ENCODE data around the gene ADTRP.

ADTRP gene

DNA sequence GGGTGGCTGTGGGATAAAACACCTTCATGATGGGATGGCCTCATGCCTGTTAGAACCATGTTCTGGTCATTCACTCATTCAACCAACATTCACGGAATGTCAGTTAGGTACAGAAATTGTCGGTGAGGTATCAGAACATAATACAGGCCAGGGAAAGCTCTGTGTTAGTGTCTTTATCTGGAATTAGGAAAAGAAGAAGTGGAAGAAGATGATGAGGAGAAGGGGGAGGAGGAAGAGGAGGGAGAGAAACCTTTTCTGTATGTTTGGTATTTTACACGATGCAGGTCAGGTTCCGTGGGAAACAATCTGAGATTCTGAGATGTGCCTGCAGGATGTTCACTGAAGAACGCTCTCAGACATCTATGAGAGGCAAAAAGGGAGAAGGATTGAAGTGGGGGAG, 5.6 kb downstream of the ADTRP start:
- no peak for DNase-seq (ENCODE audit: low spot score)

DNA sequence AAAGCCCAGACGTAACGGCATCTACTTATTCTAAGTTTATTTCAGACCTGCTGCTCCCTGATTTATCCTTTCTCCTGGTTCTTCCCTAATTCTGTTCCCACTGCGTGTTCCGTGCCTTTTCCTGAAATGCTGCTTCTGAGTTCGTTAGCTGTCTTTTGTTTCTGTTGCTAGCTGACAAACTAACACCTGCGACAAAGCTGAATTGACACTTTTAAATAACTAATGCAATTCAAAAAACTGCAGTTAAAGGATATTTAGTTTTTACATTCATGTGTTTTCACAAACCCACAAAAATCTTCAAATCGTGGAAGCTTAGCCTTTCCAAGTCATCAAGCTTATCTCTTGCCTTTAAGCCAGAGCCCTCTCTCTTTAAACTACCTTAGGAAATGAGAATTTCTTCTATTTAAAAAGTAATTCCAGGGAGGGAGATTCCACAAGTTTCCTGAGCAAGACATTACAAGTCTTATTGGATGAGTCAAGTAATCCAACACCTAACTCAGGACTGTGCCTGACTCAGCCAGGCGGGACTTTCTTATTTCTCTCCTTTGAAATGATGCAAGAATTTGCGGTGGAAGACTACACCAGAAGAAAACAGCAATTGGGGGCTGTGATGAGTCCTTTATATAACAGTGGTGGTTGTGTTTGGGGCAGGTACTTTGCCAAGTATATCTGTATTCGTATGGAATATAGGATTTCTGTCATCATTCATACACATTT, 6.3 kb downstream of the ADTRP start:
- no peak for DNase-seq (ENCODE audit: low spot score)

DNA sequence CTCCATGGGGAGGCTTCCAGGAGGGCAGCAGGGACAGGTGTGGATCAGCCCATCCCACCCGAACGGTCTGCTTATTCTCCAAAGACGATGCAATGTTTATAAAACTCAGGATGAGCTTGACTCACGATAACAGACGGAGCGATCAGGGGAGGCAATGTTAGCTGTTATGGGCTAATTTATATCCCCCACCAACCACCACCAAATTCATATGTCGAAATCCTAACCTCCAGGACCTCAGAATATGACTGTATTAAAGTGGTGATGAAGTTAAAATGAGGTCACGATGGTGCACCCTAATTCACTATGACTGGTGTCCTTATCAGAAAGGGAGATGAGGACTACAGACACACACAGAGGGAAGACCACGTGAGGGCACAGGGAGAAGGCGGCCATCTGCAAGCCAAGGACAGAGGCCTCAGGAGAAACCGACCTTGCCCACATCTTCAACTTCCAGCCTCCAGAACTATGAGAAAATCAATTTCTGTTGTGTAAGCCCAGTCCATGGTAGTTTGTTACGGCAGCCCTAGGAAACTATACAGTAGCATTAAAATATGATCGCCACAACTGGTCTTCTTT, 7.0 kb downstream of the ADTRP start:
- no peak for DNase-seq (ENCODE audit: low spot score)

DNA sequence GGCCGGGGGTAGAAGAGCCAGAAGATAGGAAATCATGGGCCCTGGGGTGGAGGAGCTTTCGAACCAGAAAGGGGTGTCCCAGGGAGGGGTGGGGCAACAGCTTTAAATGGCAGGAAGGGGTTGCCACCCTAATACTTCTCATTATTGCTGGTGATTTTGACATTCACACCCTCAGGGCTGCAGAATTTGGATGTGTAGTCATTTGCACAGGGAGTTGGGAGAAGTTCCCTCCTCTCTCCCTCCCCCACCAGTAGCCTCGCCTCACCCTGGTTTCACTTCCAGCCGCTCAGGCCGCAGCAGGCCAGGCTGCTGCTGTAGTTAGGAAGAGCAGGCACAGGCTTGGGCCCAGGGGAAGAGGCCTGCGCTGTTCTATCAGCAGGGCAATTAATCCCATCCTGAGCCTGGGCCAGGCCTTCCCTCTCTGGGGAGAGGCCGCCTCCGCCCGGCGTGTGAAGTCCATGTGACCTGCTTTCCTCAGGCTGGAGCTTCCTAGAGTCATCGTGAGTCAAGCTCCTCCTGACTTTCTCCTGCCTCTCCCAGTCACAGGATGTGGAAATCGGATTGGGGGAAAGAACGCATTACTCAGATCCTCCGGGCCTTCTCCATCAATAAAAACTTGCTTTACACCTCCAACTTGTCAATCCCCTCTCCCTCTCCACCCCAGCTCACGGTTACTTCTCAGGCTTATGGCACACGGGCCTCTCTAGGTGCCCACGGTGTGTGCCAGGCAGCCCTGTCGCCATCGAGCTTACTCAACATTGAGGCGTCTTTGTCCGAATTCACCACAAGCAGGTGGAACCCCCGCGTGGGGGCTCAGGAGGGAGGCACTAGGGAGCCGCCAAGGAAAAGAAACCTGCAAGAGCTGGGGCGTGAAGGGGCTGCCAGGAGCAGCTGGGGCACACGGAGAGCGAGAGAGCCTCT, 7.8 kb downstream of the ADTRP start:
- DNase-seq (ENCODE audit: low spot score): no peak

DNA sequence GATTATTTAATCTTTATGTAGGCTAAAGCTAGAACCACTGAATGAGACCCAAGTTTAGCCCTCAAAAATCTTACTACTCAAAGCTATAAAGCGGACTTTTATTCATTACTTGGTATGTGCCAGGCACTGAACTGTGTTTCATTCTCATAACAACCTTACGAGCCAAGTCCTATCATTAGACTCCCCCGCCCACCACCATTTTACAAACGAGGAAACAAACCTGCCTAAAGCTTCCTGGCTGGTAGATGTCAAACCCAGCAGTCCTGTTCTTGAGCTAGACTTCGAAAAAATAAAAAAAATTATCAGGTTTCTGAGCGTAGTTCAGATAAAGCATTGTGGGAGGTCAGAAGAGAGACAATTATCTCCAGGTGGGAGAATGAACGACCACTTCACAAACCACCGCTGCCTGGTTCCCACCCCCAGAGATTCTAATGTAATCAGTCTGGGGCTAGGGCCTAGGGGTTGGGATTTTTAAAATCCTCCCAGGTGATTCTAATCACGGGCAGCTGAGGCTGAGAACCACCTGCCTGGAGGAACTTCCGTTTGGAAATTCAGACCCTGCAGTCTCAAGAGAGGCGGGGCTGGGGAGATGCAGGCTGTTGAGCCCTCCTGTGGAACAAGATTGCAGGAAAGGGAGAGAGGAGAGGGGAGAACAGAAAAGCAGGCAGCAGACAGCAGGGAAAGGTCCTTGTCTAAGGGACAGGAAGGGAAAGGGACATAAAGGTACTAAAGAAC, 8.6 kb downstream of the ADTRP start:
- DNase-seq (ENCODE audit: low spot score): no peak

DNA sequence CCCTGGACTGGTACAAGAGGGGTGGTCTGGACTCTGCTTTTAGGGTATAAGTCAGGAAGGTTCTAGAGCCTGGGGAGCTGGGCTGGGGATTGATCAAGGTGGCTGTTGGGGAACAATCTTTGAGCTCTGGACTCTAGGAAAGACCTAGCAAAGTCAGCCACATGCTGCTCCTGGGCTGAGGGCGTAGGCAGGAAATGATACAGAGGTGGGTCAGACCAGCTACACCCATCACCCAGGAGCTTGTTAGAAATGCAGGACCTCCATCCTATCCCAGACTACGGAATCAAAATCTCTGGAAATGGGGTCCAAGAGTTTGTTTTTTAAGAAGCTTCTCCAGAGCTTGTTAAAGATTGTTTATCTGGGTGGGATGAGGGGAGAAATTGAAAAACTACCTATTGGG, 9.4 kb downstream of the ADTRP start:
- DNase-seq (ENCODE audit: low spot score): no peak

DNA sequence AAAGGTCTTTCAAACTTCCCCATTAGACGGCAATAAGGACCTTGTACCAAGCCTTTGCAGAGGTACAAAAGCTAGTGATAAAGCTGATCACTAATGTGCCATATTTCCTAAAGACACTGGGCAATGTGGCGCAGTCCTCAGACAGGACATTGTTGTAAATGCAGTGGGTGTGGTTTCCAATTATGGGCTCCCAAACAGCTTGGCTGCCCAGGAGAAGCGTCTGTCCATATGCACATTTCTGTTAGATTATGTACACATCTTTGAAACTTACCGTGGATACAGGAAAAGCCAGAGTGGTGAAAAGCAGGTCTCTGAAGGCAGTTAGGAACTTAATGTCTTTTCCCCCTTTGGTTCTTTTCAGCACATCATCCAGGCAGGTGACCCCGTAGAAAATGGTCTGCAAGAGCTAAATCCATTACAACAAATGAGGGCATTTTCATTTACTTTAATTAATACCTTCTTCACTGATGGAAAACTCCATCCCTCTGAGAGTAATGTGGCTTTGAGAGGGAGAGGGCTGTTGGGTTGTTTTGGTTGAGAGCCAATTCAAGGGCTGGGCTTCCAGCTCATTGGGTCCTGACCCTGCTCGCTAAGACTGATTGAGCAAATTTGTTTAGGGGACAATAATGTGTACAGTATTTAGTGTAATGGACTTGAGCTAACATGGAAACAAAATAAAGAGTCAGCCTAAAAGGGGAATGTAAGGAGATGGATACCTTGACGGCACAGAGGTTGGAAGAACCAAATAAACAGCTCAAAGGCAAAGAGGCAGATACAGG, 10.4 kb downstream of the ADTRP start:
- DNase-seq (ENCODE audit: low spot score): no peak

GRCh38 chr6:11767458-11767857, 11.1 kb downstream of the ADTRP start:
- DNase-seq (ENCODE audit: low spot score): no peak

DNA sequence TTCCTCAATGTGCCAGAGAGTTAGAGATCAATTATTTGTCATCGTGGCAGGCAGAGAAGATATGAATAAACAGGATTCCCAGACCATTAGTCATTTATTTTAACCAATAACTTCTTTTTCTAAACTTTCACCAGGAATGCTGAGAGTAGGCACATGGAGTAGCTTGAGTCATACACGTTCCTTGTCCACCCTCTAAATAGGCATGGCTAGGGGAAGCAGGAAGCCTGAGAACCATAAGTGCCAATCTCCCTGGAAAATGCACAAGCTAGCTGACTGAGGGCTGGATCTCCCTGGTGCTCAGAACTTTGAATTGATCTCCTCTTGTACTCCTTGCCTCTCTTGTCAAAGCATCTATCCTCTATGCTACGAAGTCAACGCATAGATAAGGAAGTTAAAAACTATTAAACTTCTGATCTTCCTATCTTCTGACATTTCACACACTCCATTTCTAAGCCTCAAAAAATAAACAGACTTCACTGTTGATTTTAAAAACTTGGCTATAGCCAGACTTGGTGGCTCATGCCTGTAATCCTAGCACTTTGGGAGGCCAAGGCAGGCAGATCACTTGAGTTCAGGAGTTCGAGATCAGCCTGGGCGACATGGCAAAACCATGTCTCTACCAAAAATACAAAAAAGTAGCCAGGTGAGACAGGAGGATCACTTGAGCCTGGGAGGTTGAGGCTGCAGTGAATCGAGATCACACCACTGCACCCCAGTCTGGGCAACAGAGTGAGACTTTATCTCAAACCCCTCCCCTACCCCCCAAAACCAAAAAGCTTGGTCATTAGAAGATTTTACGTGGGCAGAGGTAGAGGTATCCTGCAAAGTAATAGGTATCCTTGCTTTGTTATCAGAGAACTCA, 11.8 kb downstream of the ADTRP start:
- DNase-seq (ENCODE audit: low spot score): no peak

DNA sequence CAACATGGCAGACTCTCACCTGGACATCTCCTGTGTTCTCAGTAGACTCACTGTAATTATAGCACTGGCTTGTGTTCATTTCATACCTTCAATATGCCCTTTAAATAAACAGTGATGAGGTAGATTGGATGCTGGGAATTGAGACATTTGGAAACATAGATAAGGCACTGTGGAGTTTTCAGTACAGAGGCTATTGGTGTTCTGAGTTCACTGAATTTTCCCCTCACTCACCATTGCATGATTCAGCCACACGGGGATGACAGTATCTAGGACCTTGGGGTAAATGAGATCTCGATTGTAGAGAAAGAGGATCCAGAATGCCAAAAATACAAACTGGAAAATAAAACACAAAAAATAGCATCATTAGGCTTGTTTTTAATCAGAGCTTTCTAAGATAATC, 12.6 kb downstream of the ADTRP start:
- DNase-seq (ENCODE audit: low spot score): no peak

- DNase-seq (ENCODE audit: low spot score): no peak
Observed at GRCh38 chr6:11764250-11764604, 14.4 kb downstream of the ADTRP start.

GRCh38 chr6:11763460-11764249, 14.9 kb downstream of the ADTRP start:
- DNase-seq (ENCODE audit: low spot score): no peak

DNA sequence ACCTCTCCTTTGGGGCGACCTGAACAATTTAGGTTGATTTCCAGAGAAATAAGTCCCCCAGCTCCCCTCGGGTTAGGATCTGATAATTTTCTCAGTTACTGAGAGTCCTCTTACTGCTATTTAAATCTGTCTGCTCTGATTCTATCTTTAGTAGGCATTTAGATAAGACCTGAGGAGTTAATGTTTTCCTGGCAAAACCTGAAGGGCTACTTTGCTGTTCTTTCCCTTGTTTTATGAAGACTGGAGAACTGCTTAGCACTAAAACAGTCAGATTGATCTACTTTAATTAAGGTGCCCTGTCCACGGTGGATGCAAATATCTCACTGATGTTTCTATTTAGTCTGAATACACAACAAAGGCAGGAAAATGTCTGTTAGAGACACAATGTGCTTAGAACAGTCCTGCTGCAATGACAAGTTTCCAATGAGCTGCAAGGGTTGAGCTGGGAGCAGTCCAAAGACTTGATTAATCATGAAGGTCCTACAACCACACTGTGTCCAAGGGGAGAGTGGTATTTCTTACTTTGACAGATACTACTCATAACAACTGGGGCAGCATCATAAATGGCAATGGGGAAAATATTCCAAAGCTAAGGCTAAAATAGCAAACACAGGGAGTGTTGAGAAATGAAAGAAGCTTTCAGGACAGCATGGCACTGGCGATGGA, 15.7 kb downstream of the ADTRP start:
- no peak for DNase-seq (ENCODE audit: low spot score)

- DNase-seq (ENCODE audit: low spot score): no peak
Observed at GRCh38 chr6:11761744-11762620, 16.6 kb downstream of the ADTRP start.

DNA sequence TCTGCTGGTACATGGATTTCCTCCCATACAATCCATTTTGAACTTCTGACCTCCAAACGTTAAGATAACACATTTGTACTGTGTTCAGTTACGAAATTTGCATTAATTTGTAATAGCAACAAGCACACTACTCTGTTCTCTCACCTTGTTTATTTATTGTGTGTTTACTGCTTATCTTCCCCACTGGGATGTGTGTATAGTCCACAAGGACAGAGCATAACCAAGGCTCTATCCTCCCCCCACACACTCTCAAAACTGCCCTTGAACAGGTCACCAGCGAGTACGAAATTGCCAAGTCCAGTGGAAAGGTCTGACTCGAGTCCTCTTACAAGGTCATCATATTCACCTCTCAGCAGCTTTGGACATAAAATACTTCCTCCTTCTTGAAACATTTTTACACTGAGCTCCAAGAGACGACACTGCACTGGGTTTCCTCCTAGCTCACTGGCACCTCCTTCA, 18.6 kb downstream of the ADTRP start:
- no peak for DNase-seq (ENCODE audit: low spot score)

DNA sequence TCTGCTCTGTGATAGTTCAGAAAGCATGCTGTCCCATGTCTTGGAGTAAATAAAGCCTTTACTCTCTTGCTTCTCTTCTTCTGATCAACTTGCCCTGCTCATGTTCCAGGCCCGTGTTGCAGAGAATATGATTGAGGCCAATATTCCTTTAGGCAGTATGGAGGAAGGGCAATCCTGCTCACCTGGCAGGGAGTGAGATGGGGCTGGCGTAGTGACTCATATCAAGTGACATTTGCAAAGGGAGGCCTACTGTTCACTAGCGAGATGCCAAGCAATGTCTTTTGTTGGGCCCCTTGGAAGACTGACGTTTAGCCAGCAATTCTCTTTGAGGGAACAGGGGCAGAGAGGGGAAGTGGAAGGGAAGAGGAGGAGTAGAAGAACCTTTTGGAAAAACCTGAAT, 19.7 kb downstream of the ADTRP start:
- no peak for DNase-seq (ENCODE audit: low spot score)

- DNase-seq (ENCODE audit: low spot score): no peak
Observed at GRCh38 chr6:11756726-11757125, 21.9 kb downstream of the ADTRP start.

GRCh38 chr6:11756292-11756691, 22.3 kb downstream of the ADTRP start:
- DNase-seq (ENCODE audit: low spot score): no peak

All from hematopoietic multipotent progenitor cell treated with erythropoietin and hydrocortisone succinate and interleukin-3 and kit ligand, for 15 days (in vitro differentiated cells).